LNCaP clone FGC (cell line): Measurements from ENCODE around the gene TNNI2.

ENCODE experiments used
- DNase-seq: peaks from one replicate; pipeline ENCODE4 v3.0.0-alpha.2; 2011; ENCODE audit warnings: low read depth
- H3K4me3 ChIP-seq: 2 replicates; pipeline ENCODE4 v1.5.1; 2011; ENCODE audit warnings: mild to moderate bottlenecking, low read depth, low read length, control low read depth
- TF ChIP-seq, protein P1 (sequence below): IDR thresholded peaks from 2 replicates; pipeline ENCODE4 v1.5.1; 2012; ENCODE audit warnings: mild to moderate bottlenecking; ENCODE audit not compliant: control insufficient read depth, insufficient read depth; ENCODE audit errors: extremely low read depth

Gene TNNI2

GRCh38 chr11:1834779-1835670 lies 3.8 kb upstream of the TNNI2 start, which contains the start of gene SYT8:
Gene SYT8, plus strand, starts transcription at chr11:1834990. Its CDS starts 116 bp downstream, at chr11:1835106.
- H3K4me3 ChIP-seq, result no peak within 1 kb of the TSS
- DNase-seq, result no peak
- TF ChIP-seq, protein P1, sequence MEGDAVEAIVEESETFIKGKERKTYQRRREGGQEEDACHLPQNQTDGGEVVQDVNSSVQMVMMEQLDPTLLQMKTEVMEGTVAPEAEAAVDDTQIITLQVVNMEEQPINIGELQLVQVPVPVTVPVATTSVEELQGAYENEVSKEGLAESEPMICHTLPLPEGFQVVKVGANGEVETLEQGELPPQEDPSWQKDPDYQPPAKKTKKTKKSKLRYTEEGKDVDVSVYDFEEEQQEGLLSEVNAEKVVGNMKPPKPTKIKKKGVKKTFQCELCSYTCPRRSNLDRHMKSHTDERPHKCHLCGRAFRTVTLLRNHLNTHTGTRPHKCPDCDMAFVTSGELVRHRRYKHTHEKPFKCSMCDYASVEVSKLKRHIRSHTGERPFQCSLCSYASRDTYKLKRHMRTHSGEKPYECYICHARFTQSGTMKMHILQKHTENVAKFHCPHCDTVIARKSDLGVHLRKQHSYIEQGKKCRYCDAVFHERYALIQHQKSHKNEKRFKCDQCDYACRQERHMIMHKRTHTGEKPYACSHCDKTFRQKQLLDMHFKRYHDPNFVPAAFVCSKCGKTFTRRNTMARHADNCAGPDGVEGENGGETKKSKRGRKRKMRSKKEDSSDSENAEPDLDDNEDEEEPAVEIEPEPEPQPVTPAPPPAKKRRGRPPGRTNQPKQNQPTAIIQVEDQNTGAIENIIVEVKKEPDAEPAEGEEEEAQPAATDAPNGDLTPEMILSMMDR, result no peak

- no peak overlapping the region for H3K4me3 ChIP-seq
- TF ChIP-seq, protein P1, result no peak
- DNase-seq, result no peak
Measured at GRCh38 chr11:1835671-1836010, 3.1 kb upstream of the TNNI2 start.

DNA sequence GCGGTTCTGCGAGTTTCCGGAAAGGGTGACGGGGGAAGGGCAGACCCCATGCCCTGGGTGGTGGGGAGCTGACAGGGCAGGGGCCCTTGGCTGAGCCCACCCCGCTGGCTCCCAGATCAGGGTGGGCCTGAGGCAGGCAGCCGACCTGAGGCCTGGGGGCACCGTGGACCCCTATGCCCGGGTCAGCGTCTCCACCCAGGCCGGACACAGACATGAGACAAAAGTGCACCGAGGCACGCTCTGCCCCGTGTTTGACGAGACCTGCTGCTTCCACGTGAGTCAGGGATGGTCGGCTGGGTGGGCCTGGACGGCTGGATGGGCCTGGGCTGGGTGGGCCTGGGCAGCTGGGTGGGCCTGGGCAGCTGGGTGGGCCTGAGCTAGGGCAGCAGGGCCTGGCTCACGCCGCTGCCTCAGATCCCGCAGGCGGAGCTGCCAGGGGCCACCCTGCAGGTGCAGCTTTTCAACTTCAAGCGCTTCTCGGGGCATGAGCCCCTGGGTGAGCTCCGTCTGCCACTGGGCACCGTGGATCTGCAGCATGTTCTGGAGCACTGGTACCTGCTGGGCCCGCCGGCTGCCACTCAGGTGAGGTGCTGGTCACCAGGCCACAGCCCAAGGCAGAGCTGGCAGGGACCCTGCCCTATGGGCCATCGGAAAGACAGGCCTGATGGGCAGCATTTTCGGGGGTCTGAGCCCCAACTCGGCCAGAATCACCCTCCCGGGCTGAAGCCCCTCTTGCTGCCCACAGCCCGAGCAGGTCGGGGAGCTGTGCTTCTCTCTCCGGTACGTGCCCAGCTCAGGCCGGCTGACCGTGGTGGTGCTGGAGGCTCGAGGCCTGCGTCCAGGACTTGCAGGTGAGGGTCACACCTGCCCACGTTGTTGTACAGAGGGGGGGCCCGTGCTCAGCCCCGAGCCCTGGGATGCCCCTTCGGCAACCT lies 2.5 kb upstream of the TNNI2 start:
- TF ChIP-seq, protein P1, result no peak
- H3K4me3 ChIP-seq, result no peak overlapping the region
- DNase-seq, result no peak

GRCh38 chr11:1837171-1838076 lies 1.4 kb upstream of the TNNI2 start:
- H3K4me3 ChIP-seq, result no peak overlapping the region
- DNase-seq, result no peak
- TF ChIP-seq, protein P1, result peak; percentile 75

DNA sequence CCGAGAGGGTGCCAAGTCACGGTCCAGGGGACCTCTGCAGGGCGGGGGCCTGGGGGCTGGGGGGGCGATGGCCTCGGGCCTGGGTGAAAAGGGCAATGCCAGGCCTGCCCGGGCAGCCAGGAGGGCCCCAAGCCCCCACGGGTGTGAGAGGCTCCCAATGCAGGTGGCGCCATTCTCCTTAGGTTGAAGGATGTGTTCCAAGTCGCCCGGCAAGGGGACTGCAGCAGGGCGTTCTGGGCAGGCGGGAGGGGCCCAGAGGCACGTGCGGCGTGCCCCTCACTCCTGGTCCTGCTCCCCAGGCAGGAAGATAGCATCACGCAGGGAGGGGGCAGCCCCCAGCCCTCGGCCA lies 730 bp upstream of the TNNI2 start:
- no peak for DNase-seq
- TF ChIP-seq, protein P1, result no peak
- H3K4me3 ChIP-seq, result no peak overlapping the region

- TF ChIP-seq, protein P1, result no peak
- no peak for DNase-seq
- no peak overlapping the region for H3K4me3 ChIP-seq
Measured at GRCh38 chr11:1839204-1839923, 583 bp downstream of the TNNI2 start.
